Stimulated activated CD8-positive, alpha-beta memory T cell treated with anti-CD3 and anti-CD28 coated beads, Interleukin-2, amount 100 ng/mL, for 48 hours (primary cell): Measurements from ENCODE around the gene GALE.
"Not testable (repeated sequence)": the region's sequence is repeated elsewhere in the genome, so short reads cannot be mapped to it uniquely, and the experiment has no call there.

Source experiments
- DNase-seq, 2 donors: peaks; one replicate each; pipeline ENCODE4 v3.0.0-alpha.2; 2020; ENCODE audit warnings: low read depth in 2 of 2

Gene GALE

DNA sequence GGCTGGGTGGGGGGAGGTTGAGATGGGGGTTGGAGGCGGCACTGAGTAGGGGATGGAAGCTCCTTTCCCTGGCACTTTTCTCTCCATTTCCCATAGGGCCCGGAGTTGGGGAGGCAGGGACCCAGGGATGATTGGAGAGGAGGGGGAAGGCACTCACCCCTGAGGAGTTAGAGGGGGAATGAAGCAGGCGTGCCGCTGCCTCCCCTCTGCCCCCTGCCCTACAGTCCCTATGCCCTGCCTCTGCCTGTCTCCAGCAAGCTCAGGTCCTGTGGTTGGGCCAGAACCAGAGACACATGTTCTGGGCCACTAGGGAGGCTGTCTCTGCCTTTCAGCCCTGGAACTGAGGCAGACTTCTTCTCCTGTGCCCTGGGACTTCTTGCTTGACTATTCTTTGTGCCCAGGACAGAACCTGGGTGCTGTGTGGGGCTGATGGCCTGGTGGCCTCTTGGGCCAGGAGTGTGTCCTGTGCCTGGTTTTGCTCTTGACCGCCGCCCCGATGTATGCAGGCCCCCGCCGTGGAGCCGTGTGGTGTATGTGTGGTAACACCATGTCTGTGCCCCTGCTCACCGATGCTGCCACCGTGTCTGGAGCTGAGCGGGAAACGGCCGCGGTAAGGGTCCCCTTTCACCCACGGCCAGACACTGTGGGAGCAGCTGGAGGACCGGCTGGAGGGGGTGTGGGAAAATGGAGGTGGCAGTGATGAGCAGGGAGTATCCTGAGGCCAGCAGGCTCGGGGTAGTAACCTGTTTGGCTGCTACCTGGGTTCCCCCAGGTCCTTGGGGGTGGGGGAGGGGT, 8.2 kb downstream of the GALE start:
- no peak for DNase-seq

- DNase-seq: no peak
Measured at GRCh38 chr1:23791516-23792047, 9.0 kb downstream of the GALE start.

- peak; percentile 87 to 88 for DNase-seq
Measured at GRCh38 chr1:23790696-23791515, 9.6 kb downstream of the GALE start, which contains the start of gene LYPLA2. TSS of gene LYPLA2 (plus strand) at chr1:23791145. CDS start at chr1:23792683, 1,538 bp downstream.

DNA sequence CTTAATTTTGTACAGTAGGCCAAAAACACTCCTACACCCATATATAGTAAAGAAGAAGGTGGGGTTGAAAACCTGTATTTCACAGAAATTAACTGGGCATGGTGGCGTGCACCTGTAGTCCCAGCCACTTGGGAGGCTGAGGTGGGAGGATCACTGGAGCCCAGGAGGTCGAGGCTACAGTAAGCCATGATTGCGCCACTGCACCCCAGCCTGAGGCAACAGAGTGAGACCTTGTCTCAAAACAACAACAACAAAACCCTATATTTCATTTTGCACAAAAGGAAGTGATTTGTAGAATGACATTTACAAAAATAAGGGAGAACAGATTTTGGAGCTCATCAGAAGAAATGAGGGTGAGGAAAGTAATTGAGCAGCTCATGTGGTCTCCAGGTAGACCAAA, 11.9 kb downstream of the GALE start:
- no peak for DNase-seq

DNA sequence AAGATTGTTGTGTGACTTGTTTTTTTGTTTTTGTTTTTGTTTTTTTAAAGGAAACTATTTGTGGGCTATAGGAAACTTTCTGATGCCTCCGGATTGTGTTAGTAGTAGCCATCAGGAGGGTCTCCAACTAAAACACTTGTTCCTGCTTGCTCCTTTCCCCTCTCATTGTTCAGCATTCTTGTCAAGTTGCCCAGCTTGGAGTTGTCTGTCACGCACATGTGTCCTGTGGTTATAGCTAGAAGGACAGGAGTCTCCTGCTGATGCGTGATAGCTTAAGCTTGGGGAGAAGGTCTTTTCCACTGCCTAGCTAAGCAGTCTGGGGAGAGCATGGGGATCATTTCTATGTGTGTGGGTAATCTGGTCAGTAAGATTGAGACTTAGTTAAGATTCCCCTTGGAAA, 12.9 kb downstream of the GALE start:
- no peak for DNase-seq

DNA sequence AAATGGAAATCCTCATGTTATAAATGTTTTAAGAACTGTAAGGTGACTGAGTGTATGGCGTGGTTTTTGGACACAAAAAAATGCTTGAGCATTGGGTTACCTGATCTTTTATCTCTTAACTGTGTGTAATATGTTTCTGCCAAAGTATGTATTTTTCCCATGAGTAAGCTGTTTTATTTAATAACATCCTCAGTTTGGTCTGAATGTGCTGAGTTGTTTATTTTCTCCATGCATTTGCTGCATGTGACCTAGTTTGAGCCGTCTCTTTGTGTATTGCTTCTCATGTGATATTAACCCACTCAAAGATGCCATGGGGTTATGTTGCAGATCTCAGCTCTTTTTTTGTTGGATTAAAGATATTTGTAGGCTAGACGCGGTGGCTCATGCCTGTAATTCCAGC, 15.7 kb downstream of the GALE start:
- DNase-seq: no peak

- DNase-seq: not testable (repeated sequence)
Measured at GRCh38 chr1:23783141-23783540, 17.4 kb downstream of the GALE start.

DNA sequence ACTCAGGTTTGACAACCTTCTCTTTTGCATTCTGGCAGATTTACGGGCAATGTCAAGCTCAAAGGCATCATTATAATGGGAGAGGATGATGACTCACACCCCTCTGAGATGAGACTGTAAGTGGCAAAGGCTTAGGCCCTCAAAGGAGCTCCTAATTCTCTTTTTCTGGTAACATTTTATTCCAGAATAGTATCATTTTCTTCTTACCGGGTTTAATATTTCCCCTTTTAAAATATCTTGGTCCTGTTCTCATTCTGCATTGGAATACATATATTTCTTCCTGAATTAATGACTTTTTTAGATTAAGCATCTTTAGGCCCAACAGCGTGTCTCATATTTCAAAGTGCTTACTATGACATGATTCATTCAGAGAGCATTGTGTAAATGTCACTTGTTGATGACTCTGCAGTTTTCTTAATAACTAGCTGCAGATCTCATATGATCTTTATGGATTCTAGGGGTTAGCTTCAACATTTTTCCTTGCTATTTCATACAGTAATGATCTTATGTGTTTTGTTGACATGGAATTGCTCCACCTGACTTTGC, 20.7 kb downstream of the GALE start:
- DNase-seq: no peak

GRCh38 chr1:23777979-23778814, 22.4 kb downstream of the GALE start, which contains the start of gene PITHD1:
TSS of gene PITHD1 (plus strand) at chr1:23778418. CDS start at chr1:23778516, 98 bp downstream.
- peak; percentile 64 to 69 for DNase-seq

GRCh38 chr1:23776217-23776616, 24.3 kb downstream of the GALE start:
- no peak for DNase-seq

DNA sequence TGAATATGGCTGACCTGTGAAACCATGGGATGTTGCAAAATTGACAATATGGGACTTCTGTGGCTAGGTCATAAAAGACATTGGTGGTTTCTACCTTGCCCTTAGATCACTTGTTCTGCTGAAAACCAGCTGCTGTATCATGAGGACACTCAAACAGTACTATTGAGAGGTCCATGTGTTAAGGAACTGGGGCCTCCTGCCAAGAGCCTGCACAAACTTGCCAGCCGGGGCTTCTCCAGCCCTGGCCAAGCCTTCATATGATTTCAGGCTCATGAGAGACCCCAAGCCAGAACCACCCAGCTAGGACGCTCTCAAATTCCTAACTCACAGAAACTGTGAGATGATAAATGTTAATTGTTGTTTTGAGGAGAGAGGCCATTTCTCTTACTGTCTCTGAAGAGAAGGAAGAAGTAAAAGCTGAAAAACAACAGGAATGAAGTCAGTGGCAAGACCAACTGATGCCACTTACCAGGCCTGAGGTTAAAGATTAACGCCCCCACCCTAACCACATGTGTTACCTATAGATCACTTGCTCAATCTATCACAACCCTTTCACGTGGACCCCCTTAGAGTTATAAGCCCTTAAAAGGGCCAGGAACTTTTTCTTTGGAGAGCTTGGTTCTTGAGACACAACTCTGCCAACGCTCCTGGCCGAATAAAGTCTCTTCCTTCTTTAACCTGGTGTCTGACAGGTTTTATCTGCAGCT, 26.2 kb downstream of the GALE start:
- no peak for DNase-seq

DNA sequence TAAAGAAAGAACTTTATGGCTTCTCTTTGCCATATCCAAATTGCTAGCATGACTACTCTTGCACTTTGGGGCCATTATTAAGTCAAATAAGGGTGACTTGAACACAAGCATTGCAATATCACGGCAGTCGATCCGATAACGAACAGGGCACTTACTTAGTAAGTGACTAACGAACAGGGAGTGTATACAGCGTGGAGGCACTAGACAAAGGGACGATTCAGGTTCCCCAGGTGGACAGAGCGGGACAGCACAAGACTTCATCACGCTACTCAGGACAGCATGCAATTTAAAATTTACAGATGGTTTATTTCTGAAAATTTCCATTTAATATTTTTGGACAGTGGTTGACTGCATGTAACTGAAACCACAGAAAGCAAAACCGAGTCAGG, 27.7 kb downstream of the GALE start:
- no peak for DNase-seq

GRCh38 chr1:23772049-23772853, 28.3 kb downstream of the GALE start:
- DNase-seq: peak; percentile 73 to 87

DNA sequence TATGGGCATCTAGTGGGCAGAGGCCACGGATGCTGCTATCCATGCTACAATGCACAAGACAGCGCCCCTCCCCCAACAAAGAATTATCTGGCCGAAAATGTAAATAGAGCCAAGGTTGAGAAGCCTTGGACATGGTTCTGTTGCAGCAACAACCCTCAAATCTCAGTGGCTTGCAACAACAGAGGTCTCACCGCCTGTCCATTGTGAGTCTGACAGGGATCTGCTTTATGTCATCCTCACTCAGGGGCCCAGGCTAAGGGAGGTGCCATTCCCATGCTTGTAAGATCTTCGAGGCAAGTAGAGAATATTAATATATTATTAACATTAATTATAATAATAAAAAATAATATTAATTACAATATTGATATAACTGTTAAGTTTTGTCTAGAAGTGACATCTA, 31.8 kb downstream of the GALE start:
- DNase-seq: no peak

DNA sequence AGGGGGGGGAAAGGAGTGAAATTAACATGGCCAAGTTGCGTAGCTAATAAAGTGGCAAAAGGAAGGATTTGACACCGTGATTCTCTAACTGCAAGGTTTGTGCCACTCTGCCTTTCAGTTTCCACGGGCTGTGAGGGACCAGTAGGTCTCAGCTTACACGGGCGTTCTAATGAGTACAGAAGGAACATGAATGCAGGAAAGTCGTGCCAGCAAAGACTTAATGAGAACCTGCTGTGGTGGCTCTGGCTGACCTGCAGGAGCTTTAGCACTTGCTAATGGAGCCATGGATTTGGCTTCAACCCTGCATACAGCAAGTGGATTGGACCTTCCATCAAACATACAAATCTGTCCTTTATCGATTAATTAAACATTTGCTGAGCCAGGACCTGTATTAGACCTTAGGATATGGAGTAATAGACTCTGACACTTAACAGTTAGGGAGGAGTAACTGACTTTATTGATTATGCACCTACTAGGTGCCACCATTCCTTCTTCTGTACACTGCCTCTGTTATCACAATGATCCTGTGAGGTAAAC, 37.4 kb downstream of the GALE start:
- no peak for DNase-seq

DNA sequence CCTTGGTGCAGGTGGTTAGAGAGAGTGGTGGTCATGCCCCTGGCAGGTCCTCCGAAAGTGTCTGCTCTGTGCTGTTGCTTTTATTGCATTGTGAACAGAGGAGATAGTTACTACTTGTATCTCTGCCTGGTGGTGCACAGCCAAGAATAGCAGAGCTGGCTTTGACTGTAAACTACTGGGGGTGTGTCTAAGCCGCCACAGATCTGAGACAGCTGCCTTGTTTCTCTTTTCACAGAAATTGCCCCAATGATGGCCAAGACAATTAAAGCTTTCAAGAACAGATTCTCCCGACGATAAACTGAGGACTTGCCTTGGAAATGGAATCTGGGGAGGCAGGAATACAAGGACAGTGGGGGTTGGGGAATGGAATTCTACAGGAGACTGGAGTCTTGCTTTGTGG, 41.3 kb downstream of the GALE start:
- no peak for DNase-seq

DNA sequence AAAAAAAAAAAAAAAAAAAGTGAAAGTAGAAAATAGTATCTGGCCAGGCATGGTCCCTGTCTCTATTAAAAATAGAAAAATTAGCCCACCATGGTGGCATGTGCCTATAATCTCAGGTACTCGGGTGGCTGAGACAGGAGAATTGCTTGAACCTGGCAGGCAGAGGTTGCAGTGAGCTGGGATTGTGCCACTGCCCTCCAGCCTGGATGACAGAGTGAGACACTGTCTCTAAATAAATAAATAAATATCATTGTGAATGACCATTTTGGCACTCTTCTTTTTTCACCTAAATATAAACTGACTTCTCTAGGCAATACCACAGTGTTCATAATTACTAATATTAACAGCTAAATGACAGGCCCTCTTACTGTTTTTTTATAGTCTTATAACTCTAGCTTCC, 42.7 kb downstream of the GALE start:
- DNase-seq: no peak

- DNase-seq: no peak
Measured at GRCh38 chr1:23756676-23757075, 43.9 kb downstream of the GALE start.

- no peak for DNase-seq
Measured at GRCh38 chr1:23752909-23753308, 47.6 kb downstream of the GALE start.

DNA sequence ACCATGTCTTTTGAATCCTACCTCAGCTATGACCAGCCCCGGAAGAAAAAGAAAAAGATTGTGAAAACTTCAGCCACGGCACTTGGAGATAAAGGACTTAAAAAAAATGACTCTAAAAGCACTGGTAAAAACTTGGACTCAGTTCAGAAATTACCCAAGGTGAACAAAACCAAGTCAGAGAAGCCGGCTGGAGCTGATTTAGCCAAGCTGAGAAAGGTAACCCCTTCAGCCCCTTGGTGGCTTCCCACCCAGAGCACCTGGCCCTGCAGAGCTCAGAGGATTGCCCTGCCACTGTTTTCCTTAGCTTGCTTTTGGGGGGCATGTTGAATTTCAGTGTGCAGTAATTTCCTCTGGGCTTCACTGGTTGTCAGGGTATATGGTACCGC, 48.7 kb downstream of the GALE start:
- DNase-seq: no peak
